Mucosa of rectum (tissue), 2 donors: Measurements from ENCODE around the gene DRAP1.

Source experiments
- H3K27ac ChIP-seq, 2 donors: one replicate each; pipeline ENCODE4 v1.7.0; 2013; ENCODE audit warnings: inconsistent platforms in 2 of 2, low read depth in 2 of 2, low read length in 2 of 2
- H3K27me3 ChIP-seq, 2 donors: one replicate each; pipeline ENCODE4 v1.7.0; 2013; ENCODE audit warnings: low read length in 2 of 2; ENCODE audit not compliant: control insufficient read depth in 2 of 2, insufficient read depth in 2 of 2
- H3K36me3 ChIP-seq, 2 donors: one replicate each; pipeline ENCODE4 v1.7.0; 2013; ENCODE audit warnings: low read length in 2 of 2; ENCODE audit not compliant: control insufficient read depth in 2 of 2, insufficient read depth in 2 of 2
- H3K4me1 ChIP-seq, 2 donors: one replicate each; pipeline ENCODE4 v1.7.0; 2013; ENCODE audit warnings: low read length in 2 of 2, mild to moderate bottlenecking in 1 of 2; ENCODE audit not compliant: control insufficient read depth in 2 of 2, insufficient read depth in 2 of 2
- H3K4me3 ChIP-seq, 2 donors: one replicate each; pipeline ENCODE4 v1.7.0; 2013; ENCODE audit warnings: low read length in 2 of 2
- H3K9ac ChIP-seq, 2 donors: one replicate each; pipeline ENCODE4 v1.7.0; 2013; ENCODE audit warnings: low read length in 2 of 2, low read depth in 1 of 2, mild to moderate bottlenecking in 1 of 2
- H3K9me3 ChIP-seq, 2 donors: one replicate each; pipeline ENCODE4 v1.7.0; 2013; ENCODE audit warnings: low read length in 2 of 2; ENCODE audit not compliant: control insufficient read depth in 2 of 2
- donor health status: healthy.
- donor health status: Normal muscosa, but diverticular disease.

DRAP1 gene, protein sequence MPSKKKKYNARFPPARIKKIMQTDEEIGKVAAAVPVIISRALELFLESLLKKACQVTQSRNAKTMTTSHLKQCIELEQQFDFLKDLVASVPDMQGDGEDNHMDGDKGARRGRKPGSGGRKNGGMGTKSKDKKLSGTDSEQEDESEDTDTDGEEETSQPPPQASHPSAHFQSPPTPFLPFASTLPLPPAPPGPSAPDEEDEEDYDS

DNA sequence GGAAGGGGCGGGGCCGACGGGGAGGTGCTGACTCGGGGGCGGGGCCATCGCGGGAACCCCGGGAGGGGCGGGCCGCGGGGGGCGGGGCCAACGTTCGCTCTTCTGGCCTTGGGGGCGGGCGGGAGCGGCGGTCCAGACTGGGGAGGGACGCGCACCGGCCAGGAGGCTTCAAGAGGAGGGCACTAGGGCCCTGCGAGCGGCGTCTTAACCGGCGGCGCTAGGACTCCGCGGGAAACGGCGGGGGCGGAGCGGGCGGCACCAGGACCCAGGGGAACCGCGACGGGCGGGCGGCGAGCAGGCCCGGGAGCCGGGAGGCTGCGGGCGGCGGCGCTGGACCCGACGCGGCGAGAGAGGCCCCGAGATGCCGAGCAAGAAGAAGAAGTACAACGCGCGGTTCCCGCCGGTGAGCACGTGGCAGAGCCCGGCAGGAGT, at the start of gene DRAP1:
Gene DRAP1, plus strand, starts transcription at position 286 of the 432 bp plus-strand sequence. Its CDS starts 76 bp downstream, at position 362.
- no peaks in the 10 kb centered on the region for H3K27me3 ChIP-seq
- H3K9ac ChIP-seq = peak within 1 kb of the TSS; percentile 92
- H3K4me1 ChIP-seq = peaks cover 34 to 35% of the 10 kb centered on the region in 2 donors
- H3K36me3 ChIP-seq = peaks cover 8 to 10% of the 10 kb centered on the region in 2 donors
- peak within 1 kb of the TSS; percentile 79 to 91 for H3K4me3 ChIP-seq
- H3K9me3 ChIP-seq = no peaks in the 10 kb centered on the region
- peak within 1 kb of the TSS; percentile 82 to 85 for H3K27ac ChIP-seq

DNA sequence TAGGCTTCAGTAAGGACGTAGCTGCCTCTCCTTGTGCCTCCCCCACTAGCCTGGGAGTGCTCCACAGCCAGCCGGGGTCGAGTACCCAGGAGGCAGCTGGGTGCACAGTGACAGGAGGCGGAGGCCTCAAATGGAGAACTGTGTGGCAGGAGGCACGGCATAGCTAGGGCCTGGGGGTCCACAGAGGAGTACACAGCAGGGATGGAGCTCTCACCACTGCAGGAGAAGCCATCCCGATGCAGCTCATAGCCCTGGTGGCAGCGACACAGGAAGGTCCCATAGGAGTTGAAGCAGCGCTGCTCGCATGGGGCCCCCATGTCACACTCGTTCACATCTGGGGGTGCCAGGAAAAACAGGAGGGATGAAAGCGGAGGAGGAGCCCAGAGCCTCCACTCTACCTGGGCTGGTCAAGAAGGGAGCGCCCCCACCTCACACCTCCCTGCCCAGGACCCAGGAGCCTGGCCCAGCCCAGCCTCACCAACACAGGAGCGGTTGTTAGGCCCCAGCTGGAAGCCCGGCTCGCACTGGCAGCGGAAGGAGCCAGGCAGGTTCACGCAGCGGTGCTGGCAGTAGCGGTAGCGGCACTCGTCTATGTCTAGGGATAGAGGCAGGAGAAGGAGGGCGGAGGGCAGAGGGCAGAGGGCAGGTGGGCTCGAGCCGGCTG, 49.5 kb upstream of the DRAP1 start:
- no peaks in the 10 kb centered on the region for H3K27me3 ChIP-seq
- H3K4me3 ChIP-seq = no peak overlapping the region
- no peak overlapping the region for H3K9ac ChIP-seq
- H3K9me3 ChIP-seq = no peaks in the 10 kb centered on the region
- H3K27ac ChIP-seq = no peak overlapping the region
- peaks cover 12 to 14% of the 10 kb centered on the region in 2 donors for H3K36me3 ChIP-seq
- H3K4me1 ChIP-seq = peaks cover 13 to 16% of the 10 kb centered on the region in 2 donors

DNA sequence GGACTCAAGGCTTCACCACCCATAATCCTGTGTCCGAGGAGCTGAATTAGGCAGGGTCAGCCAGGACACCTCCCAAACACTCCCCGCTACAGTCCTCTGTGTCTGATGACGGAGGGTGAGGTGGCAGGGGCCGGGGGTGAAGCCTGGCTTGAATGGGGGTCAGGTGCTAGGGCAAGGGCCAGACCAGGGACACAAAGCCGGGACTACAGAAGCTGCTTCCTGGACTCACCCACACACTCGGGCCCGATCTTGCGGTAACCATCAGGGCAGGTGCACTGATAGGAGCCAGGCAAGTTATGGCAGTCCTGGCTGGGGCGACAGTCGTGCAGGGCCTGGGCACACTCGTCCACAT, 48.9 kb upstream of the DRAP1 start:
- no peaks in the 10 kb centered on the region for H3K27me3 ChIP-seq
- H3K9ac ChIP-seq = no peak overlapping the region
- no peak overlapping the region for H3K4me3 ChIP-seq
- peaks cover 13 to 16% of the 10 kb centered on the region in 2 donors for H3K4me1 ChIP-seq
- peaks cover 7 to 9% of the 10 kb centered on the region in 2 donors for H3K36me3 ChIP-seq
- no peaks in the 10 kb centered on the region for H3K9me3 ChIP-seq
- H3K27ac ChIP-seq = no peak overlapping the region

DNA sequence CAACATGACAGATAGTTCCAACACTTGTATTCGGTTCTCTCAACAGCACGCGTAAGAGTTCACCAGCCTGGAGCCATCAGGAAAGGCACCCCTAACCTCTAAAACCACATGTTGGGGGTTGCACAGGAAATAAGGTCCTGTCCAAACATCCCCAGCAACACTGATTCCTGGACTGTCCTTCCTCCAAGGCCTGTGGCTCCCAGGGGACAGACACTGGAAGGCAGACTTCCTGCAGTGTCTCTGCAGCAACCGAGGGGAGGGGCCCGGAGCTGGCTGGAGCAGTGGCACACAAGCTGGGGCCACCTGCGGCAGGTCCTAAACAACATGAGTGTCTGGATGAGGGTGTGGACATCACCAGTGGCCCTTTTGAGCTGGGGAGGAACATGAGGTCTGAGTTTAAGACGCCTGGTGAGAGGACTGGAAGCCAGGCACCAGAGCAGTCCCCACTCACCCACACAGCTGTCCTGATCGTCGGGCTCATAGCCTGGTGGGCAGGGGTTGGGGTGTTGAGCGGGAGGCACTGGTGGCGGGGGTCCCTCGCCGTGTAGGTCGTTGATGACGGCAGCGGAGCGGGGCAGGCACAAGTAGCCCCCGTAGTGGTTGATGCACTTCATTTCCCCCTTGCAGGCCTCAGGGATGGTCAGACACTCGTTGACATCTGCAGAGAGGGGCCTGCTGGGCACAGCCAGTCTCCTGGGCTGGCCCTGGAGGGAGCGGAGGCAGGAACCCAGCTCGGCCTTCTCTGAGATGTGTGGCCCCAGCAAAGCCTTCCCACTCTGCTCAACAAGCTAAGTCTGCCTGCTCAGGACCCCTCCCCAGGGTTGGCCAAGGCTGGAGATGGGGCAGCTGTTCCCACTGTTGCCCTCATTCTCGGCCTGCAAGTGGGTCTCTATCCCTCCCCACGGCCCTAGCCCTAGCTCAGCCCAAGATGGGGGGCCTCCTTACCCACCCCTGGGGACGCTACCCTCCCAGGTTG, 48.2 kb upstream of the DRAP1 start:
- Histone ChIP-seq H3K27ac (peak overlapping the region in 1 of 2 donors; percentile 77), H3K4me3 (peak overlapping the region in 1 of 2 donors; percentile 56), H3K4me1 (peaks cover 13 to 16% of the 10 kb centered on the region in 2 donors), H3K9me3 (no peaks in the 10 kb centered on the region), H3K9ac (peak overlapping the region in 1 of 2 donors; percentile 32), H3K27me3 (no peaks in the 10 kb centered on the region), H3K36me3 (peaks cover under 1 to 5% of the 10 kb centered on the region in 2 donors)

DNA sequence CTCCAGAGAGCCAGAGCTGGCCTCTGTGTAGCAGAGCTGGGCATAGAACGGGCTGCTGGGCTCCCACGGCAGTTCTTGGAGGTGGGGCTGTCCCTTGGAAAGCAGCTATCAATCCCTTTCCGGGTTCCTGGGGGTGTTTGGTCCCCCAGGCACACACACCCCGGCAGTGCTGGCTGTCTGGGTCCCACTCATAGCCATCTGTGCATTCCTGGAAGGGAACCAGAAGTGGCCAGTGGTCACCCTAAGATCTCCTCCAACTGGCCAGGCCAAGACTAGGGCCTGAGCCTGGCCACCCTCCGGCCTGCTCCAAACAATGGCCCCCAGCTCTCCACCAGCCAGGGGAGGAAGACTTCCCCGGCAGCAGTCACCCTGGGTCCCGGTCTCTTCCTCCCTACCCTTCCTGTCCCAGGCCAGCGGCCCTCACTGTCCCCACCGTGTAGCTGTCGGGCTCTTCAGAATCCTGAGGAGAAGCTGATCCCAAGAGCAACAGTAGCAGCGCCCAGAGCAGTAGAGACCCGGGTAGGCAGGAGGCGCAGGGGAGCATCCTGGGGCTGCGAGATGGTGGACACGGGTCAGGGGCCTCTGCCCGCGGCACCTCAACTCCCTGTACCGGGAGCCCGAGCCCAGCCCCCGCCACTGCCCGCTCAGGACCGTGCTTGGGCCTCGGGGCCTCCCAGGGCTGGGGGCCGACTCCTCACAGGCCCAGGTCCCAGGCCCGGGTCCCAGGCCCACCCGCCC, 47.2 kb upstream of the DRAP1 start:
- H3K9ac ChIP-seq = peak overlapping the region; percentile 31 to 32
- H3K4me3 ChIP-seq = peak overlapping the region; percentile 24 to 56
- H3K27me3 ChIP-seq = no peaks in the 10 kb centered on the region
- no peaks in the 10 kb centered on the region for H3K9me3 ChIP-seq
- H3K4me1 ChIP-seq = peaks cover 13 to 16% of the 10 kb centered on the region in 2 donors
- H3K36me3 ChIP-seq = no peaks in the 10 kb centered on the region
- H3K27ac ChIP-seq = peak overlapping the region; percentile 48 to 77

DNA sequence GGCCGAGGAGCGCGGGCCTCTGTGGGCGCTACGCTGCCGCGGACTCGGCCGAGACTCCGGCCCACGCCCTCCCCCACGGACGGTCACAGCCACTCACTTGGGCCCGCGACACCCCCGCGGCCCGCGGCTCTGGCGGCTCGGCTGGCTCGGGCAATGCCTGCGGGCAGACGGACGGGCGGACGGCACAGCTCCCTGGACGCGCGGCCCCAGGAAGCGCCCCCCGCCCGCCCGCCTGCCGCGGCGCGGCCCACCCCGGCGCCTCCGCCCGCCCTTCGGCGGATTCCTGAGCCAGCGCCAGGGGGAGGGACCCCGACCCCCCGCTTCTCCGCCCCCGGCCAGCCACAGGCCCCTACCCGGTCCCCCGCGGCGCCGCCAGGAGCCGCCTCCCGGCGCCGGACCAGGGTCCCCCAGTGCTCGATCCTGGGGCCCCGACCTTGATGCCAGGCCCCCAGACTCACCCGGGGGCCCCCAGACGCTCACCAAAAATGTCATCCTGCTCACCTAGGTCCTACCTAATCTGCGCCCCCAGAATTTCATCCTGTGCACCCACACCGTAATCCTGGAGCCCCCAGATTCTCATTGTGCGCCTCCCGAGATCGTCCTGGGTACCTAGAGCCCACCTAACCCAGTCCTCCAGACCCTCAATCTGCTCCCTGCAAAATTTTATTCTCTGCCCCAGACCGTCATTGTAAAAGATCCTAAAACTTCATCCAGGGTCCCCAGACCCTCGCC, 46.5 kb upstream of the DRAP1 start, which contains the start of gene EFEMP2:
Gene EFEMP2, minus strand, starts transcription at position 215 of the 732 bp plus-strand sequence. CDS start 446 bp downstream, outside the sequence.
- Histone ChIP-seq H3K36me3 (no peaks in the 10 kb centered on the region), H3K9ac (peak within 1 kb of the TSS; percentile 79 to 82), H3K27ac (peak within 1 kb of the TSS; percentile 48 to 77), H3K9me3 (no peaks in the 10 kb centered on the region), H3K27me3 (no peaks in the 10 kb centered on the region), H3K4me1 (peaks cover 13 to 16% of the 10 kb centered on the region in 2 donors), H3K4me3 (peak within 1 kb of the TSS; percentile 64 to 75)

DNA sequence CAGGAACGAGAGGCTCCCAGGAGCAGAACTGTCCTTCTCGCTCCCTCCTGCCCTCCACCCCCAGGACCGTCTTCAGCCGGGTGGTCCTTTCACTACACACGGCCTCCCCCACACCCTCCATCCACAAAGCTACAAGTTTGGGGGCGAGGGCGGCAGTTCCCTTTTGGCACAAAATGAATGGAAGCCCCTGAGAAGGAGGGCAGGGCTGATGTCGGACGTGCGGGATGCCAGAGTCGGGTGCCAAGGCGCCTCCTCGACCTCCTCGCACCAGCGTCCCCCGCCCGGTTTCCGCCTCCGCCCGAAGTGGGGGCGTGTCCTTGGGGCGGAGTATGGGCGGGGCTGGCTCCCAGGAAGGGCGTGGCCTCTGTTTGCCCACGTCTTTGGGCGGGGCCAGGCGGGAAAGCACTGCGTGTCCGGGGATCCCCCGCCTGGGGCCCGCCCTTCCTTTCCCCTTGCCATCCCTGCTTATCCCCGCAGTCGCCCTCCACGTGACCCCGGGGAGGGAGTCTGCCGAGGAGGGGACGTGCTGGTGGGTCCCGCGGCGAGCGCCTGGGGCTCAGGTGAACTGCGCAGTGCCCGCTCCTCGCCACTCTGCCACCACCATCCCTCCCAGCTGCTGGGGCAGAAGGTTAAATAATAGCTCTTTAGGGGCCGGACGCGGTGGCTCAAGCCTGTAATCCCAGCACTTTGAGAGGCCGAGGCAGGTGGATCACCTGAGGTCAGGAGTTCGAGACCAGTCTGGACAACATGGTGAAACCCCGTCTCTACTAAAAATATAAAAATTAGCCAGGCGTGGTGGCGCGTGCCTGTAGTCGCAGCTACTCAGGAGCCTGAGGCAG, 45.7 kb upstream of the DRAP1 start:
- peak overlapping the region; percentile 79 to 82 for H3K9ac ChIP-seq
- H3K4me1 ChIP-seq = peaks cover 13 to 16% of the 10 kb centered on the region in 2 donors
- H3K27ac ChIP-seq = peak overlapping the region; percentile 48 to 77
- H3K4me3 ChIP-seq = peak overlapping the region; percentile 64 to 75
- H3K27me3 ChIP-seq = no peaks in the 10 kb centered on the region
- H3K9me3 ChIP-seq = no peaks in the 10 kb centered on the region
- no peaks in the 10 kb centered on the region for H3K36me3 ChIP-seq

DNA sequence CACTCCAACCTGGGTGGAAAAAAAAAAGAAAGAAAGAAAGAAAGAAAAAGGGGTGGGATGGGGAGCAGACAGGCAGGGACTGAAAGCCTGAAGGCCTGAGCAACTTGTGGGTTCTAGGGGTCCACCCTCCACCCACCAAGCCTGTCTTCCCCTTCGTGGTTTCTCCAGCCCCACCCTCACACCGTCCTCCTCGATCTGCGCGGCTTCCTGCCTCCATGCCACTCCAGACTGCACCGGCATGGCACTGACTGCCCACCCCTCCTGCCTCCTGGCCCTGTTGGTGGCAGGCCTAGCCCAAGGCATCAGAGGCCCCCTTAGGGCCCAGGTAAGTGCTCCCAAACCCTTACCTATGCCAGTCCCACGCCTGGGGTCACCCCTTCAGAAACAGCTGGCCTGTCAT, 39.6 kb upstream of the DRAP1 start, which contains the start of gene CTSW:
Gene CTSW, plus strand, starts transcription at position 221 of the 400 bp plus-strand sequence. Its CDS starts 18 bp downstream, at position 239.
- H3K9me3 ChIP-seq = no peaks in the 10 kb centered on the region
- no peak within 1 kb of the TSS for H3K9ac ChIP-seq
- H3K36me3 ChIP-seq = peaks cover 11 to 17% of the 10 kb centered on the region in 2 donors
- no peaks in the 10 kb centered on the region for H3K4me1 ChIP-seq
- no peak within 1 kb of the TSS for H3K27ac ChIP-seq
- H3K27me3 ChIP-seq = no peaks in the 10 kb centered on the region
- H3K4me3 ChIP-seq = peak within 1 kb of the TSS in 1 of 2 donors; percentile 7
